Measurements from ENCODE around the gene TADA1.

Gene TADA1

GRCh38 chr1:166870584-166870983, 5.5 kb downstream of the TADA1 start:
- Mint-ChIP-seq H3K4me1 (peaks cover 59% of the 10 kb centered on the region), H3K27me3 (no peaks in the 10 kb centered on the region), H3K9me3 (no peaks in the 10 kb centered on the region), H3K27ac (no peak overlapping the region), H3K4me3 (no peak overlapping the region), H3K36me3 (peaks cover 3% of the 10 kb centered on the region)

GRCh38 chr1:166869318-166870099, 6.6 kb downstream of the TADA1 start:
- Mint-ChIP-seq H3K27me3 (no peaks in the 10 kb centered on the region), H3K4me1 (peaks cover 48% of the 10 kb centered on the region), H3K36me3 (peaks cover 3% of the 10 kb centered on the region), H3K9me3 (no peaks in the 10 kb centered on the region), H3K4me3 (no peak overlapping the region), H3K27ac (no peak overlapping the region)

- Mint-ChIP-seq H3K36me3 (peaks cover 6% of the 10 kb centered on the region), H3K4me3 (no peak overlapping the region), H3K9me3 (no peaks in the 10 kb centered on the region), H3K27ac (no peak overlapping the region), H3K4me1 (peaks cover 43% of the 10 kb centered on the region), H3K27me3 (no peaks in the 10 kb centered on the region)
Measured at GRCh38 chr1:166868639-166869038, 7.4 kb downstream of the TADA1 start.

GRCh38 chr1:166865926-166866325, 10.1 kb downstream of the TADA1 start:
- no peaks in the 10 kb centered on the region for H3K9me3 Mint-ChIP-seq
- no peaks in the 10 kb centered on the region for H3K27me3 Mint-ChIP-seq
- H3K36me3 Mint-ChIP-seq = peaks cover 11% of the 10 kb centered on the region
- H3K4me3 Mint-ChIP-seq = no peak overlapping the region
- no peak overlapping the region for H3K27ac Mint-ChIP-seq
- H3K4me1 Mint-ChIP-seq = peaks cover 18% of the 10 kb centered on the region

GRCh38 chr1:166859597-166859996, 16.5 kb downstream of the TADA1 start:
- Mint-ChIP-seq H3K4me1 (peaks cover 16% of the 10 kb centered on the region), H3K27me3 (no peaks in the 10 kb centered on the region), H3K9me3 (no peaks in the 10 kb centered on the region), H3K36me3 (peaks cover 23% of the 10 kb centered on the region), H3K27ac (peak overlapping the region; percentile 79), H3K4me3 (no peak overlapping the region)

- peaks cover 18% of the 10 kb centered on the region for H3K4me1 Mint-ChIP-seq
- H3K36me3 Mint-ChIP-seq = peaks cover 25% of the 10 kb centered on the region
- H3K4me3 Mint-ChIP-seq = no peak overlapping the region
- no peaks in the 10 kb centered on the region for H3K9me3 Mint-ChIP-seq
- no peaks in the 10 kb centered on the region for H3K27me3 Mint-ChIP-seq
- peak overlapping the region; percentile 79 for H3K27ac Mint-ChIP-seq
Measured at GRCh38 chr1:166858726-166859419, 17.2 kb downstream of the TADA1 start.

GRCh38 chr1:166857995-166858394, 18.1 kb downstream of the TADA1 start:
- Mint-ChIP-seq H3K4me3 (no peak overlapping the region), H3K4me1 (peaks cover 21% of the 10 kb centered on the region), H3K27me3 (no peaks in the 10 kb centered on the region), H3K27ac (peak overlapping the region; percentile 30), H3K36me3 (peaks cover 21% of the 10 kb centered on the region), H3K9me3 (no peaks in the 10 kb centered on the region)

- H3K27ac Mint-ChIP-seq = peak overlapping the region; percentile 8
- H3K36me3 Mint-ChIP-seq = peaks cover 30% of the 10 kb centered on the region
- no peaks in the 10 kb centered on the region for H3K9me3 Mint-ChIP-seq
- H3K4me3 Mint-ChIP-seq = no peak overlapping the region
- H3K27me3 Mint-ChIP-seq = no peaks in the 10 kb centered on the region
- peaks cover 41% of the 10 kb centered on the region for H3K4me1 Mint-ChIP-seq
Measured at GRCh38 chr1:166855558-166855957, 20.5 kb downstream of the TADA1 start.

GRCh38 chr1:166852918-166853317, 23.1 kb downstream of the TADA1 start:
- no peaks in the 10 kb centered on the region for H3K9me3 Mint-ChIP-seq
- no peak overlapping the region for H3K27ac Mint-ChIP-seq
- H3K4me3 Mint-ChIP-seq = no peak overlapping the region
- H3K4me1 Mint-ChIP-seq = peaks cover 43% of the 10 kb centered on the region
- H3K27me3 Mint-ChIP-seq = no peaks in the 10 kb centered on the region
- peaks cover 27% of the 10 kb centered on the region for H3K36me3 Mint-ChIP-seq

- Mint-ChIP-seq H3K4me1 (peaks cover 68% of the 10 kb centered on the region), H3K27me3 (no peaks in the 10 kb centered on the region), H3K4me3 (no peak overlapping the region), H3K9me3 (no peaks in the 10 kb centered on the region), H3K36me3 (peaks cover 38% of the 10 kb centered on the region), H3K27ac (peak overlapping the region; percentile 35)
Measured at GRCh38 chr1:166849135-166849534, 26.9 kb downstream of the TADA1 start.

- Mint-ChIP-seq H3K4me3 (no peak overlapping the region), H3K36me3 (peaks cover 38% of the 10 kb centered on the region), H3K9me3 (no peaks in the 10 kb centered on the region), H3K27me3 (no peaks in the 10 kb centered on the region), H3K27ac (no peak overlapping the region), H3K4me1 (peaks cover 70% of the 10 kb centered on the region)
Measured at GRCh38 chr1:166848193-166848592, 27.9 kb downstream of the TADA1 start.

GRCh38 chr1:166844791-166845190, 31.3 kb downstream of the TADA1 start:
- Mint-ChIP-seq H3K27ac (peak overlapping the region; percentile 63), H3K36me3 (peaks cover 34% of the 10 kb centered on the region), H3K9me3 (no peaks in the 10 kb centered on the region), H3K27me3 (no peaks in the 10 kb centered on the region), H3K4me3 (no peak overlapping the region), H3K4me1 (peaks cover 73% of the 10 kb centered on the region)

- Mint-ChIP-seq H3K4me1 (peaks cover 74% of the 10 kb centered on the region), H3K4me3 (no peak overlapping the region), H3K36me3 (peaks cover 34% of the 10 kb centered on the region), H3K9me3 (no peaks in the 10 kb centered on the region), H3K27ac (peak overlapping the region; percentile 70), H3K27me3 (no peaks in the 10 kb centered on the region)
Measured at GRCh38 chr1:166843769-166844596, 32.1 kb downstream of the TADA1 start.

- no peaks in the 10 kb centered on the region for H3K27me3 Mint-ChIP-seq
- peaks cover 31% of the 10 kb centered on the region for H3K36me3 Mint-ChIP-seq
- peaks cover 81% of the 10 kb centered on the region for H3K4me1 Mint-ChIP-seq
Measured at GRCh38 chr1:166843322-166843721, 32.7 kb downstream of the TADA1 start.

GRCh38 chr1:166840309-166841274, 35.5 kb downstream of the TADA1 start:
- peak overlapping the region; percentile 87 for H3K4me3 Mint-ChIP-seq
- H3K4me1 Mint-ChIP-seq = peaks cover 55% of the 10 kb centered on the region
- H3K9me3 Mint-ChIP-seq = no peaks in the 10 kb centered on the region
- H3K27ac Mint-ChIP-seq = peak overlapping the region; percentile 80
- peaks cover 20% of the 10 kb centered on the region for H3K36me3 Mint-ChIP-seq
- no peaks in the 10 kb centered on the region for H3K27me3 Mint-ChIP-seq

More at GRCh38 chr1:166843322-166843721, 32.7 kb downstream of the TADA1 start:
- Mint-ChIP-seq H3K27ac (peak overlapping the region; percentile 14), H3K4me3 (no peak overlapping the region), H3K9me3 (no peaks in the 10 kb centered on the region)
